Renal cortical epithelial cell (primary cell): ENCODE measurements around the gene HHAT. TPM values are rescaled to one million over a fixed set of nuclear protein-coding genes. Genes with fewer than 3 reads are reported as not detected.
A peak's percentile ranks its signal among the peaks of the same experiment; 100 is the strongest.

Source experiments
- DNase-seq: peaks from one replicate; pipeline ENCODE4 v3.0.0-alpha.2; 2011; ENCODE audit warnings: low read depth
- total RNA-seq: library from RNA; depleted of rRNA; stranded (reverse); fragments of >200 nt; gene quantifications from 2 replicates; pipeline ENCODE4 v1.2.3, GENCODE V29; 2014

Gene HHAT
- 30.6 and 33.5 TPM in 2 replicates for total RNA-seq

DNA sequence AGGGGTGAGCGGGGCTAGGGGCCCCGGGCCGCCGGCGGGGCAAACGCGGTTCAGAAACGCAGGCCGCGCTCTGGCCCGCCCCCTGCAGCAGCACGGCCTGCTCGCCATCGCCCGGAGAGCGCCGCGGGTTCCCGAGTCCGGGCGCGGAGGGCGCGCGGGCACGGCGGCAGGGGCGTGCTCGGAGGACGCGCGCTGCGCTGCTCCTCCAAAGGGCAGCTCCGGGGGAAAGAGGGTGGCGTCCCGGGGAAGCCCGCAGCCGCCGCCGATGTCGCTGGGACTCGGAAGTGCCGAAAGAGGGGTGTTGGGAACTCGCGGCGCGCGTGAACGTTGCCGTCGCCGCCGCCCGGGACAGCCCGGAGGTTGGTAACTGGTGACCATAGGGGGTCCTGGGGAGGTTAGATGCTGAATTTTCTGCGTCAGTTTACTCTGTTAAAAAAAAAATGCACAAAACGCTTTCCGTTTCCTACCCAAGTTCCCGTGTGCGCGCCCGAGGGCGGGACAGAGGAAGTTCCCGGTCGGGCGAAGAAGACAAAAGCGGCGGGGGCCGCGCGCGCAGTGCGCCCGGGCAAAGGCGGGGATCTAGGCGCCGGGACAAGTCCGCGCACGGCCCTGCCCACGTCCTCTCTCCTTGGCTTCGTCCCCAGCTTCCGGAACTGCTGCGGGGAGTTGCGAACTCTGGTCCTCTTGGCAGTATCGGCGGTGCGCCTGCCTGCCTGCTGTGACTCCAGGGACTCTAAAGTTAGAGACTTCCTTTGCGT lies at the start of gene HHAT:
HHAT (plus strand) TSS at position 157 of the 758 bp plus-strand sequence. CDS start 20,074 bp downstream, outside the sequence.
- peak; percentile 37 for DNase-seq

GRCh38 chr1:210280221-210280620 lies 48.5 kb upstream of the HHAT start:
- no peak for DNase-seq

DNA sequence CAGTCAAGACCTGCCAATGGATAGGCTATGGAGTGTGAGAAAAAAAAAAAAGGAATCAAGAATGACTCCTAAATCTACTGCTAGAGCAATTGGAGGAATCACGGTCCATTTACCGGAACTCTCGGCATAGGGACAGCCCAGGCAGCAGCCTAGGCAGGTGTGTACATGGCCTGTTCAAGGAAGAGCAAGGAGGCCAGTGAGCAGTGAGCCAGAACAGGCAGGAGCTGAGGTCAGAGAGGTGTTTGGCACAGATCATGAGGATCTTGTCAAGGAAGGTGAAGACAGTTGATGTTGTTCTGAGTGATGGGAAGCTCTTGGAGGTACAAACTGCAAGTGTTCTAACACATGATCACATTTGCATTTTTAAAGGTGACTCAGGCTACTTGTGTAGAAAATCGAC lies 40.6 kb upstream of the HHAT start:
- no peak for DNase-seq

DNA sequence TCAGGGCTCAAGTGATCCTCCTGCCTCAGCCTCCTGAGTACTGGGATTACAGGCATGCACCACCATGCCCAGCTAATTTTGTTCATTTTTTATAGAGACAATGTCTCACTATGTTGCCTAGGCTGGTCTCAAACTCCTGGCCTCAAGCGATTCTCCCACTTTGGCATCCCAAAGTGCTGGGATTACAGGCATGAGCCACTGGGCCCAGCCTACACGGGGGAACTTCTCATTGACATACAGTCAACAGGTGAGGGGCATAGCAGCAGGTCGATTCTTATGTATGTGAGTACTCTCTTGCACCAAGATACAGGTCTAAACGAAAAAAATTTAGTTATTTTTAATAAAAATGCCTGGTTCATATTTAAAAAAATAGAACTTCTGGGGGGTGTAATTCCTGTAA lies 39.5 kb upstream of the HHAT start:
- no peak for DNase-seq

DNA sequence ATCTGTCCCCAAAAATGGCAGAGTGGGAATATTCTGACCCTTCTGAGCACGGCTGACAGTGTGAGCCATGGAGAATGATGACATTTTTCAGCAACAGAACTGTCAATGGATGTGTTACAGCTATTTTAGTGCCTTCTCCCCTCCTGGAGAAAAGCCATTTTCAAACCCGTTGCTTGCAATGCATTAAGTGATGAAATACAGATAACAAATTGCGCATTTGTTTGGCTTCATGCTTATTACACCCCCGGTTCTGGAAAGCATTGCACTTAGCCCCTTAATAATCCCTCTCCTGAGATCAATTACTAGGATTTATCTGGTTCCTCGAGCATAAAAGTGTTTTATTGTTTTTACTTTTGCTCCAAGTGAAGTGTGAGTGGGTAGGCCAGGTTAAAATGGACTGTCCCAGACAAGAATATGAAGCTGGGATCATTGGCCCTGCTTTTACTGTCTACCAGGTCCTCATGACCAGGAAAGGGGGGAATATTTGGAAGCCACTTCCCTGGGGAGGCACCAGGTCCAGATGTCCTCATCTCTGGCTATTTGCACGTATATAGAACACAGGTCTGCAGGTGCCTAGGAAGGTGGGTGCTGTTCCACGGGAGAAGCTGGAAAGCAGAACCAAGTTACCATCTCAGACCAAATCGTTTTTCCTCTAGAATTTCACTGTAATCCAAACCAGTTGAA lies 37.5 kb upstream of the HHAT start:
- DNase-seq = no peak

DNA sequence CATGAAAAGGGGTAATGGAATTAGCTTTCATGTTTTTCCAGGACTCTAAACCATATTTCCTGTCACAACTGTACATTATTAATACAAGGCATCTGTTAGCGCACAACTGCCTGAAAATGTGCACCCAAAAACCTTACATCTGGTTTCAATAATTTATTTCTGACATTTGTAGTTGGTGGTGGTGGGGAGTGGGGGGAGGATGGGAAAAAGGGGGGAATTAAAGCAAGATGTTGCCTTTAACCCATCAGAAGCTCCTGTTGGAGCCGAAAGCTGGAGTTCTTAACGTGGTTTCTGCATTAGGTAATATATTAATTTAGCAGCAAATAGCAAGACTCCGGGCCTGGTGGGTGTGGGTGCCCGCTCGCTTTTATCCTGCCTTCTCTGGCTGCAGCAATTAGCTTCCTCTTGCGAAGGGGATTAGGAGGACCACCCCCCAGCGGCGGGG lies 36.9 kb upstream of the HHAT start:
- no peak for DNase-seq

- no peak for DNase-seq
Observed at GRCh38 chr1:210292231-210292871, 36.4 kb upstream of the HHAT start.

GRCh38 chr1:210293171-210293607 lies 35.5 kb upstream of the HHAT start:
- DNase-seq = no peak

- peak; percentile 42 for DNase-seq
Observed at GRCh38 chr1:210294999-210295745, 33.5 kb upstream of the HHAT start.

DNA sequence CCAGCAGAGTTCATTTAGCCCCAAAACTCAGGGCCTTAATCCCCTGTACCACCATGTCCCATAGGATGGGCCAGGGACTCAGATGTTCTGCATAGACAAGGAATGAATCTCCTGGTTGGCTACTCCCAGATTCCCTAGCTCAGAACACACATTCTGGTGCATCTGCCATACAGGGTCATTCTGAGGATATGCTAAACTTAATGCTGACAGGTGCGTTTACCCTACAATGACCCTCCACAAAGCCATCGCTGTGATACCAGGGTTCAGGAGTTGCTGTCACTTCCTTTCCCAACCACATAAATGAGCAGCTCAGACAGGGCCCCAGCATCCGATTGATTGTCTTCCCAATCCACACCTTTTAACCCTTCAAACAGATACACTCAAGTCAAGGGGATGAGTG lies 32.0 kb upstream of the HHAT start:
- no peak for DNase-seq

DNA sequence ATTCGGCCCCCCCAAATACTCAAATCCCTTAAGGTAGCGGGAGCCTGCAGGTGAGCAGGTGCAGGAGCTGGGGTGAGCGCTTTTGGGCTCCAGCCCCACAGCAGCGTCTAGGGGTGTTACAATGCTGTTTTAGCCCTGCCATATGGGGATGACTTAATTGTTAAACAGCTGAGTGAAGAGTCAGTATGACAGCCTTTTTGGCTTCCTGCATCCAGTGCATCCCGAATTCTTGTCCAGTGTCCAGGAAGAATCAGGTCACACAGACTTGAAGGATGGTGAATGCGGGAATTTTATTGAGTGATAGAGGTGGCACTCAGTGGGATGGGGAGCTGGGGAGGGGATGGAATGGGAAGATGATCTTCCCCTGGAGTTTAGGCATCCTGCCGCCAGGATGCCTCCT lies 30.4 kb upstream of the HHAT start:
- no peak for DNase-seq

- DNase-seq = no peak
Observed at GRCh38 chr1:210298936-210299335, 29.8 kb upstream of the HHAT start.

DNA sequence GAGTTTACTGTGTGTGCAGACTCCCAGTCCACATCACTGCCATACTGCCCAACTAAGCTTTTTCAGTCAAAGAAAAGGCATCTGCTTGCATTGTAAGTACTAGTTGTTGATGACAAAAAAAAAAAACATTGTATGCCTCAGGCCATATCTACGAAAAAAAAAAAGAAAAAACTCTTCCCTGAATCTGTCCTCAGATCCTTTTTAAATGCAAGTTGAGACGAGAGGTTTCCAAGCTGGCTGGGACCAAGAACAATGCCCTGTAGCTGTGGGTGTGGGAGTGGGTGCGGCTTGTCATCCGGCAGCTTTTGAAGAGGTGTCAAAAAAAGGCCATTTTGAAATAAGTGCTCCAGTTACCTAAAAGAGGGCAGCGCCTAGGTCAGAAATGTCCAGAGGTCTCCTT lies 29.2 kb upstream of the HHAT start:
- no peak for DNase-seq

DNA sequence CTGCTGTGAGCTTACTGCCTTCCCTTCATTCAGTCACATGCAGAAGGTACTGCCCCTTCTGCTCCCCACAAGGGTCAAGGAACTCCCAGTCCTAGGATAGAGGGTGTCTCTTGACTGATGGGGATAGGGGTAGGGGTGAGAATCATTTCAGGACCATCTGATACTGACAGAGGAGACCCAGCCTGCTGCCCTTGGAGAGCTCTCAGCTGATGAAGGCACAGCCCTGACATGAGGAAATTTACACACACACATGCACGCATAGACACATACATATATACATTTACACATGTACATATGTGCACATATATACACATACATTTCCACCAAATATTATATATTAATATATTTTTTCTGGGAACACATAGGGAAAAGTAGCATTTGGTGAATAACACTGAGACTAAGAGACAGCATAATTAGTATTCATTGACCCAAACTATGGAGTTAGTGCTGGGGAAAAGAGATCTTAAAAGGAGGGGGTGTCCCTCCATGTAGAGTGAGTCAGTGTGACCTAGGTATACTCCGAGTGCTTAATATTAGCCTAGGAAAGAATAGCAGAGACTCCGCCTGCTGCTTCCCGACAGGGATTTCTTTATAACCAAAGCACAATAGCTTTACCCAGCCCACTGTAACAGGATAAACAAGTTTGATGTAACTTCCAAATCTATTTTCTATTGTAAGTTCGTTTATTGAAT lies 27.6 kb upstream of the HHAT start:
- no peak for DNase-seq

DNA sequence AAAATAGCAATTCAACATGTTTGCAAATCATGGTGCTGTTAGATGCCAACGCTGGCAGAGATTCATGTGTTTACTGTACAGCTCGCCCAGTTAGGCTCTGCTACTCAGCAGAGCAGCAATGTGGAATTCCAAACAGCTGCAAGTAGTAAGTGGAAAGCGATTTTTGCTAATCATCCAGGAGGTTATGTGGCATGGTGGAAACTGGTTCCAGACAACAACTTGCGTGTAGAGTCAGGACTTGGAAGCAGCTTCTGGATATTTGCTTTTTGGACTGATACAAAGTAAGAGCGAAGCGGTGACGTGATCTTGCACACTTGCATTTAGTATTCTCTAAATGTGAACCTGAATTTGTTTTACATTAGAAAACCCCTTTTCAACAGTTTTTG lies 27.1 kb upstream of the HHAT start:
- peak; percentile 23 for DNase-seq

GRCh38 chr1:210302501-210302900 lies 26.2 kb upstream of the HHAT start:
- no peak for DNase-seq

GRCh38 chr1:210303391-210303790 lies 25.3 kb upstream of the HHAT start:
- DNase-seq = no peak

- no peak for DNase-seq
Observed at GRCh38 chr1:210310562-210311153, 18.0 kb upstream of the HHAT start.

DNA sequence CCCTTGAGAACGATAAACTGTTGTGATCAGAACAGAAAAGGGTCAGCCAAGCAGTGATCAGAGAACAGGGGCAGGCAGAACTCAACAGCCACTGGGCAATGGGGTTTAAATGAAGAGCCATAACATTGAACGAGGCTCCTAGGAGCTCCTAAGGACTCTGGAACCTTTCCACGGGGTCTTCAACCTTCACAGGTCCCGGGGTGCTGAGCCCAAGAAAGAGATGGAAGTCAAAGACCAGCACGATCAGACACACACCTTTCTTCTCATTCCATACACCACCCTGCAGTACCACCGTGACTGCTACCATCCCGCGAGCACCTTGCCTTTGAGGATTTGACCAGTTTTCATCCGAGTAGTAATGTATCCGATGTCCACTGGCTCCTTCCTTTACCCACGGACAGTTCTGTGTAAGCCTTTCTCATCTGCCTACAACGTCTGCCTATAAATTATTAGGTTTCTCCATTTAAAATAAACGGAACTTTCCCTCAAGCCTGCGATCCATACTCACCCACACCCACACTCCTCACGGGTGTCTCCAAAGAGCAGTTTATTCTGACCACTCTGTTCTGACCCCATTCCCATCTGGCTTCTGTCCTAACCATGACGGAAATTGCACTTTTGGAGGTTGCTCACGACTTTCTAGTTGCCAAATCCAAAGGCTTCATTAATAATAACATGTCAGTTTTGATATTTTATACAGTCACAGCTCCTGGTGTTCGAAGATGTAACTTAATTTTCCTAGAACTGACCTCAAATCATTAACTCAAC lies 16.8 kb upstream of the HHAT start:
- DNase-seq = no peak

GRCh38 chr1:210313046-210313595 lies 15.6 kb upstream of the HHAT start:
- DNase-seq = no peak
